K562 (cell line): ENCODE data around the gene FRG1. TPM values are rescaled to one million over a fixed set of nuclear protein-coding genes. Genes with fewer than 3 reads are reported as not detected.

Experiments used
- ARID3B ChIP-seq: fragments of 250-450 bp; sonication (Bioruptor Pico); IDR thresholded peaks from 2 replicates; pipeline ENCODE4 v1.4.0; 2020; ENCODE audit warnings: borderline replicate concordance
- ASH1L ChIP-seq: fragments of 450-650 bp; IDR thresholded peaks from 2 replicates; pipeline ENCODE4 v1.6.1; 2018; ENCODE audit warnings: borderline replicate concordance, mild to moderate bottlenecking, low read depth; ENCODE audit not compliant: partially characterized antibody
- BHLHE40 ChIP-seq: IDR thresholded peaks from 2 replicates; pipeline ENCODE4 v1.6.1; 2011; ENCODE audit warnings: low read length, improper control_type of control experiment
- CGGBP1 ChIP-seq: fragments of 250-450 bp; sonication (Bioruptor Pico); IDR thresholded peaks from 2 replicates; pipeline ENCODE4 v1.9.0; 2021; ENCODE audit warnings: mild to moderate bottlenecking
- CREB1 ChIP-seq, 2 experiments: sonication (generic) in 1 of 2; formaldehyde crosslinking in 1 of 2; IDR thresholded peaks; 2 replicates each; pipeline versions ENCODE4 v1.6.1 to v1.8.0; 2012 to 2022; ENCODE audit warnings: inconsistent platforms in 1 of 2, mild to moderate bottlenecking in 1 of 2, missing genetic modification reagents in 1 of 2, moderate library complexity in 1 of 2
- DACH1 ChIP-seq: fragments of 450-650 bp; IDR thresholded peaks from 2 replicates; pipeline ENCODE4 v1.6.1; 2018; ENCODE audit not compliant: partially characterized antibody
- ELF1 ChIP-seq: fragments of 200-800 bp; sonication (Bioruptor generic); IDR thresholded peaks from 2 replicates; pipeline ENCODE4 v1.6.1; 2016; ENCODE audit warnings: missing genetic modification characterization, missing compliant biosample characterization
- KAT7 ChIP-seq: sonication (generic); formaldehyde crosslinking; IDR thresholded peaks from 2 replicates; pipeline ENCODE4 v1.8.0; 2022; ENCODE audit warnings: missing genetic modification reagents, mild to moderate bottlenecking, borderline replicate concordance
- LEF1 ChIP-seq: fragments of 450-650 bp; IDR thresholded peaks from 2 replicates; pipeline ENCODE4 v1.6.1; 2016; ENCODE audit warnings: mild to moderate bottlenecking
- MAZ ChIP-seq, 2 experiments: fragments of 450-650 bp in 1 of 2; sonication (generic) in 1 of 2; formaldehyde crosslinking; IDR thresholded peaks in 1 of 2; conservative IDR thresholded peaks in 1 of 2; 2 replicates each; pipeline versions ENCODE4 v1.4.0 to v1.5.0; 2020; ENCODE audit warnings: mild to moderate bottlenecking in 1 of 2, missing genetic modification reagents in 1 of 2
- NFYB ChIP-seq: IDR thresholded peaks from 2 replicates; pipeline ENCODE4 v1.6.1; 2011; ENCODE audit warnings: mild to moderate bottlenecking, moderate library complexity; ENCODE audit not compliant: insufficient read length; ENCODE audit errors: extremely low read depth
- NR4A1 ChIP-seq, 2 experiments: fragments of 250-450 bp in 1 of 2; fragments of 450-650 bp in 1 of 2; sonication (Bioruptor Pico) in 1 of 2; IDR thresholded peaks; 2 replicates each; pipeline versions ENCODE4 v1.4.0 to v1.6.1; 2016 to 2020; ENCODE audit warnings: mild to moderate bottlenecking in 2 of 2, missing compliant biosample characterization in 1 of 2, missing genetic modification characterization in 1 of 2, moderate library complexity in 1 of 2
- PHF21A ChIP-seq: fragments of 450-650 bp; IDR thresholded peaks from 2 replicates; pipeline ENCODE4 v1.6.1; 2017; ENCODE audit warnings: low read depth, borderline replicate concordance
- PRMT5 ChIP-seq: sonication (generic); formaldehyde crosslinking; IDR thresholded peaks from 2 replicates; pipeline ENCODE4 v1.5.0; 2020; ENCODE audit warnings: missing genetic modification reagents
- RFX7 ChIP-seq: fragments of 250-450 bp; sonication (Bioruptor Pico); IDR thresholded peaks from 2 replicates; pipeline ENCODE4 v1.5.1; 2021; ENCODE audit warnings: mild to moderate bottlenecking
- ZNF165 ChIP-seq: fragments of 250-450 bp; sonication (Bioruptor Pico); IDR thresholded peaks from 2 replicates; pipeline ENCODE4 v1.4.0; 2020; ENCODE audit warnings: borderline replicate concordance
- ZNF175 ChIP-seq: fragments of 200-800 bp; sonication (Bioruptor generic); IDR thresholded peaks from 2 replicates; pipeline ENCODE4 v1.6.1; 2016; ENCODE audit warnings: low read depth, mild to moderate bottlenecking, missing genetic modification characterization, missing compliant biosample characterization
- ZNF197 ChIP-seq: fragments of 200-800 bp; sonication (Bioruptor generic); IDR thresholded peaks from 2 replicates; pipeline ENCODE4 v1.6.1; 2016; ENCODE audit warnings: low read depth, missing genetic modification characterization, missing compliant biosample characterization
- ZNF224 ChIP-seq: sonication (generic); formaldehyde crosslinking; IDR thresholded peaks from 2 replicates; pipeline ENCODE4 v1.8.0; 2022; ENCODE audit warnings: mild to moderate bottlenecking, missing genetic modification reagents
- ZNF239 ChIP-seq: fragments of 250-450 bp; sonication (Bioruptor Pico); IDR thresholded peaks from 2 replicates; pipeline ENCODE4 v1.4.0; 2020; ENCODE audit warnings: mild to moderate bottlenecking
- ZNF507 ChIP-seq: conservative IDR thresholded peaks from 2 replicates; pipeline ENCODE4 v1.6.1; 2017; ENCODE audit warnings: missing genetic modification characterization, missing compliant biosample characterization
- ZNF512 ChIP-seq: IDR thresholded peaks from 2 replicates; pipeline ENCODE4 v1.6.1; 2016; ENCODE audit warnings: missing genetic modification characterization, missing compliant biosample characterization
- ZNF644 ChIP-seq: fragments of 200-800 bp; sonication (Bioruptor generic); IDR thresholded peaks from 2 replicates; pipeline ENCODE4 v1.6.1; 2016; ENCODE audit warnings: low read depth, missing genetic modification characterization, missing compliant biosample characterization
- polyA plus RNA-seq, 8 experiments: library from polyadenylated mRNA; depleted of rRNA in 4 of 8; stranded (reverse) in 5 of 8; unstranded in 3 of 8; fragments of >200 nt; fragmentation: Nextera tagmentation in 2 of 8; fragmentation: Illumina TruSeq in 1 of 8; extraction: Ambion mirVana in 2 of 8; extraction: Trizol in 1 of 8; gene quantifications; 2 replicates each; pipeline versions ENCODE4 v1.2.1 to v1.2.3, GENCODE V29; 2011 to 2014; ENCODE audit warnings: inconsistent platforms in 1 of 8, missing spikeins in 1 of 8
- total RNA-seq, 7 experiments: library from RNA; depleted of rRNA in 6 of 7; stranded (reverse); fragments of >200 nt in 6 of 7; fragmentation: Illumina TruSeq in 2 of 7; extraction: Trizol in 2 of 7; gene quantifications; 2 replicates each; pipeline versions ENCODE4 v1.2.1 to v1.2.3, GENCODE V29; 2011 to 2021; ENCODE audit warnings: low replicate concordance in 1 of 7

Gene FRG1
- total and polyA plus RNA-seq, 9 of the 15 experiments (the other 6 are each of a cell fraction or from before 2014, with no cell fraction given): 36.4 to 203 (median 112) TPM

- TF ChIP-seq ZNF644 (tag): no peak
- no peak for TF ChIP-seq RFX7 (CRISPR knock-in tag)
- peak; percentile 100 for TF ChIP-seq ELF1
- no peak for TF ChIP-seq ZNF512 (tag)
- TF ChIP-seq ZNF507: no peak
- no peak for TF ChIP-seq PRMT5
- TF ChIP-seq CGGBP1 (CRISPR knock-in tag): no peak
- TF ChIP-seq BHLHE40: peak; percentile 50
- no peak for TF ChIP-seq PHF21A
- TF ChIP-seq ZNF165: no peak
- peak; percentile 88; the same call in 1 of the 2 replicates for TF ChIP-seq KAT7 (CRISPR knock-in tag)
- TF ChIP-seq DACH1: peak; percentile 12
- TF ChIP-seq ZNF197 (CRISPR knock-in tag): no peak
- TF ChIP-seq ASH1L: peak; percentile 73
- TF ChIP-seq ZNF175 (CRISPR knock-in tag): no peak; the same call in 1 of the 2 replicates
- no peak for TF ChIP-seq ARID3B (CRISPR knock-in tag)
- TF ChIP-seq NFYB: peak; percentile 23
- TF ChIP-seq CREB1 (IDR thresholded peaks at IDR 0.05): peak; percentile 71; the same call in 1 of the 2 replicates
- peak; percentile 77 for TF ChIP-seq CREB1 (CRISPR knock-in tag; IDR thresholded peaks at IDR 0.05)
- TF ChIP-seq NR4A1 (CRISPR knock-in tag; IDR thresholded peaks at IDR 0.05): no peak
- TF ChIP-seq NR4A1 (tag; IDR thresholded peaks at IDR 0.05): no peak
- TF ChIP-seq ZNF224 (CRISPR knock-in tag): no peak; the same call in 1 of the 2 replicates
- no peak for TF ChIP-seq LEF1
- no peak for TF ChIP-seq ZNF239 (CRISPR knock-in tag)
- peak; percentile 67 to 85 for TF ChIP-seq MAZ (CRISPR knock-in tag; conservative IDR thresholded peaks at IDR 0.05 in 1 of 2, IDR thresholded peaks at IDR 0.05 in 1 of 2)
Measured at GRCh38 chr4:189940178-189941004, at the start of gene FRG1 (continued).
